Mucosa of gallbladder (tissue), 1 donor: ENCODE data around the gene NHP2. TPM values are rescaled to one million over a fixed set of nuclear protein-coding genes. Genes with fewer than 3 reads are reported as not detected.
"Not testable (repeated sequence)": the region's sequence is repeated elsewhere in the genome, so short reads cannot be mapped to it uniquely, and the experiment has no call there.

ENCODE experiments used
- DNase-seq: peaks from one replicate; pipeline ENCODE4 v3.0.0-alpha.2; 2020; ENCODE audit warnings: low spot score
- total RNA-seq: library from RNA; stranded (reverse); gene quantifications from one replicate; pipeline ENCODE4 v1.2.1, GENCODE V29; 2021
- donor health status: DM: no; HTN: no; CAD: no.

NHP2 gene
- total RNA-seq: 69.4 TPM

DNA sequence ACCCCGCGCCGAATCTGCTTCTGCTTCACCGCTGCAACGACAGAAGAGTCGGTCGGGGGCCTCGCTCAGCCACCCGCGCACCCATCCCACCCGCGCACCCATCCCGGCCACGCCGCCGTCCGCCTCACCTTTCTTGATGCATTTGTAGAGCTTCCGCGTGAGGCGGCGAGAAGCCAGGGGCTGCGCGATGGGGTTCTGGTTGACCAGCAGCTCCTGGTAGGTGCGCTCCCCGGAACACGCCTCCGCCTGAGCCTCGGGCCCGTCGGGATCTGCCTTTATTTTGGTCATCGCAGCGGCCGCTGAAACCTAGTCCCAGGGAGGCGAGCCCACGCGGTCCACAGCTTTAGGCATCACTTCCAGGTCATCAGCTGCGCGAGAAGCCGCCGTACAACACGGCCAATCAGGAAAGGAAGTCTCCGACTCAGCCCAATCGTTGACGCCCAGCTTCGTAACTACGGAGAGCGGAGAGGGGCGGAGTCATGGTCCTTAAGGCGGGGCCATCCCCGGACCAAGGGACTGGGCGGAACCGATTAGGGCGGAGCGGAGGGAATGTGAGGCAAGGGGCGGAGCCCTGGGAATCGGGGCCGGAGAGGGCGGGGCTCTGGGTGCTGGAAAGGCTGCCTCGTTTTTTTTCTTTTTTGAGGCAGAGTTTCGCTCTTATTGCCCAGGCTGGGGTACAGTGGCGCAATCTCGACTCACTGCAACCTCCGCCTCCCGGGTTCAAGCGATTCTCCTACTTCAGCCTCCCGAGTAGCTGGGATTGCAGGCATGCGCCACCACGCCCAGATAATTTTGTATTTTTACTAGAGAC lies at the start of gene NHP2:
Gene NHP2, minus strand, starts transcription at position 356 of the 811 bp plus-strand sequence. Its CDS starts 68 bp downstream, at position 288.
- DNase-seq: peak; percentile 99

DNA sequence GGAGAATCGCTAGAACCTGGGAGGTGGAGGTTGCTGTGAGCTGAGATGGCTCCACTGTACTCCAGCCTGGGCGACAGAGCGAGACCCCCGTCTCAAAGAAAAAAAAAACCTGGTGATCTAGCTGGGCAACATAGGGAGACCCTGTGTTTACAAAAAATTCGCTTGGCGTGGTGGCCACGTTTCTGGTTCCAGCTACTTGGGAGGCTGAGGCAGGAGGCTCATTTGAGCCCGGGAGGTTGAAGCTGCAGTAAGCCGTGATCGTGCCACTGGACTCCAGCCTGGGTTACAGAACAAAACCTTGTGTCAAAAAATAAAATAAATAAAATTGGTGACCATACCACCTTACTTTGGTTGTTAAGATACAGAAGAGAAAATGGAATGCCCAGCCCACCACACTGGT lies 48.9 kb upstream of the NHP2 start:
- no peak for DNase-seq

DNA sequence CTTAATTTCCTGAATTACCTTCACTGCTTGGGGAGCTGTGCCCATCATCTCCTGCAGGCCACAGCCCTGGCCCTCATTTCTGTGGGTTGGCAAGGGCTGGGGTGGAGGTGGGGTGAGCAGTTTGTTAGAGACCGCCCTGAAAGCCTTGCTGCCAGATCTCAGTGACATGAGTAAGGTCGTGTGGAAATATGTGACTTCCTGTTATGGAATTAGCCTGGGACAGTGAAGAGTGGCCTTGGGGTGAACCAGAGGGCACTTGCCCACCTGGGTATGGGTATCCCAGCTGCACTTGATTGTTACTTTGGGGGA lies 48.2 kb upstream of the NHP2 start:
- no peak for DNase-seq

DNA sequence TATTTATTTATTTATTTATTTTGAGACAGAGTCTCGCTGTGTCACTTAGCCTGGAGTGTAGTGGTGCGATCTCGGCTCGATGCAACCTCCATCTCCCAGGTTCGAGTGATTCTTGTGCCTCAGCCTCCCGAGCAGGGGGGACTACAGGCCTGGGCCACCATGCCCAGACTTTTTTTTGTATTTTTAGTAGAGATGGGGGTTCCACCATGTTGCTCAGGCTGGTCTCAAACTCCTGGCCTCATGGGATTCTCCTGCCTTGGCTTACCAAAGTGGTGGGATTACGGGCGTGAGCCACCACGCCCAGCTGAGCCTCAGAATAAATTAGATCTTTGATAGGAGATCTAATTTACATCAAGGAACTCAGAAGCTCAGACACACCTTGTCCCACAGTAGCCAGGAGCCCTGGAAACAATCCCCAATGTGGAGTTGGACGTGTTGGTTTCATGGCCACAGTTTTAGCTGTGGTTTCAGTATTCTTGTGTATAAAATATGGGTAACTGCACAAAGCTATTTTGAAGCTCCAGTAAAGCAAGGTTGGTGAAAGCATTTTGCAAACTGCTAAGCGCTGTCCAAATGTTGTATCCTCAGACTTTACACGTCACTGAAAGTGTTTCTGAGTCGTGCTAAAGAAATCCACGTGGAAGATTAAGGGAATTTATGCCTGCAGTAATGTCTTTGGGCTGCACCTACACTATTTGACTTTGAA lies 47.7 kb upstream of the NHP2 start:
- DNase-seq: no peak

DNA sequence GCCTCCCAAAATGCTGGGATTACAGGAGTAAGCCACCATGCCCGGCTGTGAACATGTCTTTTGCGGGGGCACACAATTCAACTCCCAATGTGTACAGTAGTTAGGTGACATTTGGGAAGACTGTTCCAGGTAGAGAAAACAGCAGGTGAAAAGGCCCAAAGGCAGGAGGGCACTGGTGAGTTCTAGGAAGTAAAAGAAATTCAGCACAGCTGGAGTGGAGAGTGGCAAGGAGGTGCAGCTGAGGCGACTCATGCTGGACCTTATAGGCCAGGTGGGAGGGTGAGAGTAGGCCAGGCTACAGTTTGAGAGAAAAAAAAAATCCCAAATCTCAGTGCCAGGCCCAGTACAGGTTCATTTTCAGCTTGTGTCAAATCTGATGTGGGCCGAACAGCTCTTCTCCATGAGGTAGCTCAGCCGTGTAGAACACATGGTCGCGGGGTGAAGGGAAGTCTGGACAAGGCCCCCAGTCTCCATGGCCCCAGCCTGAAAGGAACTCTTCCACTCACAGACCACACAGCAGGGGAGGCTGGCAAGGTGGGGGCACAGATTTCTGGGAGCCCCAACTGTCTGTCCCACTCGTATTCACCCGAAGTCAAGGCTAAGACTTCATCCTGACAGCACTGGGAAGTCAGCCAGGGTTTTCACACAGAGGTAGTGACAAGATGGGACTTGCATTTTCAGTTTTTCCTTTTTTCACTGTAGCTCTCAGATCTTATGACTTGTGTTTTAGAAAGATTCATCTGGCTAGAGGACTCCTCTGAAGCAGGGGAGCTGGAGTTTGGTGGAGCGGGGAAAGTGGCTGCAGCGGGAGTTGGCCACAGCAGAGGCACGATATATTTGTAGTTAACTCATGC lies 46.1 kb upstream of the NHP2 start:
- DNase-seq: no peak

DNA sequence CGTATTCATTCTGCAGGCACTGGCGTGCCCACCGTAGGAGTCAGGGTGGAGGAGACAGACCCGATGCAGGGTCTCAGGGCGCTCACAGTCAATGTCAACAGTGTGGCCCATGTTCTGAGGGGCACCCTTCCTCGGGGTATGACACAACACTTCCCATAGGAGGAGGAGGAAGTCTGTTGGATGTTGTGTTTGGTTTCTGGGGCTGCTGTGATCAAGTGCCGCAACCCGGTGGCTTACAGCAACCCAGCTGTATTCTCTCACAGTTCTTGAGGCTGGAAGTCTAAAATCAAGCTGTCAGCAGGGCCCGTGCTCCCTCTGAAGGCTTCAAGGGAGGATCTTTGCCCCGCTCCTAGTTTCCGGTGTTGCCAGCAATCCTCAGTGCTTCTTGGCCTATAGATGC lies 45.0 kb upstream of the NHP2 start:
- no peak for DNase-seq

DNA sequence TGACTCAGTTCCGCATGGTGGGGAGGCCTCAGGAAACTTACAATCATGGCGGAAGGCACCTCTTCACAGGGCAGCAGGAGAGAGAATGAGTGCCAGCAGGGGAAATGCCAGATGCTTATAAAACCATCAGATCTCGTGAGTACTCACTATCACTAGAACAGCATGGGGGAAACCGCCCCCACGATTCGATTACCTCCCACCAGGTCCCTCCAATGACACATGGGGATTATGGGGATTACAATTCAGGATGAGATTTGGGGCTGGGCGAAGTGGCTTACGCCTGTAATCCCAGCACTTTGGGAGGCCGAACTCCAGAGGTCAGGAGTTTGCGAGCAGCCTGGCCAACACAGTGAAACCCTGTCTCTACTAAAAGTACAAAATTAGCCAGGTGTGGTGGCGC lies 44.5 kb upstream of the NHP2 start:
- DNase-seq: not testable (repeated sequence)

DNA sequence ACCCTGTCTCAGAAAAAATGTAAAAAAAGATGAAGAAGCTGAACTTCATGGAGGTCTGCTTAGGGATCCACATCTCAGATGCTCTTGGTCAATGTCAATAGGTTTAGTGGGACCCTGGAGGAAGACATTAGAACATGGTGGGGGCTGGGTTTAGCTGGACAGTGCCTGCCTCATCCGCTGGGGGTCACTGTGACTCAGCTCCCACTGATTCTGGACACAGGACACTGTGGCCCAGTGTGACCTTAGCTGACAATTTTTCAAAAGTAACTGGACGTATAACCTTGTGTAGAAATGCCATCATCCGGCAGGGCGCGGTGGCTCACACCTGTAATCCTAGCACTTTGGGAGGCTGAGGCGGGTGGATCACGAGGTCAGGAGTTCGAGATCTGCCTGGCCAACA lies 43.3 kb upstream of the NHP2 start:
- DNase-seq: no peak

DNA sequence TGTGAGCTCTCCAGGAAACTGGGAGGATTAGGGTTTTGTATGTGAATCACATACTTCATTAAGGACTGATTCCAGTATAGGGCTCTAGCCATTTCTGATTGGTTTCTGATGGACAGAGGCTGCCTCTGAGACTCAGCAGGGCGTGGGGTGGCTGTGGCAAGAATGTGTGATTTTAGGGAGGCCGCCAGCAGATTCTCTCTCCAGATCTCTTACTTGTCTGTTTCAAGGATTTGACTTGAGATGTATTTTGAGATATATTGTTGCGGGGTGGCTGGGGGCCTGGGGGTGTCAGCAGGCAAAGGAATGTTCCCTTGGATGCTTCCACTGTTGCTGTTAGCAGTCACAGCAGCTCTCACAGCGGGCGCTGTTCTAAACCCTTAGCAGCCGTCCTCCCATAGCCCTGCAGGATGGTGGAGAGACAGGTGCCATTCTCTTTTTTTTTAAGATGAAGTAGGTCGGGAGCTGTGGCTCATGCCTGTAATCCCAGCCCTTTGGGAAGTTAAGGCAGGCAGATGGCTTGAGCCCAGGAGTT lies 42.7 kb upstream of the NHP2 start:
- no peak for DNase-seq

DNA sequence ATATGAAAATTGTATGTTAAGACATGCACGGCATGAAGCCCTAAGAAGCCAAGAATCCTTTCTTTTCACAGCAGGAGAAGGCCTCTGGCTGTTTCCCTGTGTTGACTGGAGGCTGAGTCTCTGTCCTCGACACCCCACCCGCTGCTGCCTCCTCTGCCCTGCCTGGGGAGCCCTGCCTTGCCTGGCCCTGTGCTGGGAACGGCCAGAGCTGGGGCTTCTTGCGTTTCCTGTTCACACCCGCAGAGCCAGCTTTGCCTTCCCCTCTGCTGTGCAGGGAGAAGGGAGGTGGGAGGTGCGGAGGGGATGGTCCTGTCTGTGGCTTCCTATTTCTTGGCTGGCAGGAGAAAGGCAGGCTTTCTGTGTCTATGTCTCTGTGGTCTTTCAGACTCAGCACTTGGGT lies 40.3 kb upstream of the NHP2 start:
- no peak for DNase-seq

DNA sequence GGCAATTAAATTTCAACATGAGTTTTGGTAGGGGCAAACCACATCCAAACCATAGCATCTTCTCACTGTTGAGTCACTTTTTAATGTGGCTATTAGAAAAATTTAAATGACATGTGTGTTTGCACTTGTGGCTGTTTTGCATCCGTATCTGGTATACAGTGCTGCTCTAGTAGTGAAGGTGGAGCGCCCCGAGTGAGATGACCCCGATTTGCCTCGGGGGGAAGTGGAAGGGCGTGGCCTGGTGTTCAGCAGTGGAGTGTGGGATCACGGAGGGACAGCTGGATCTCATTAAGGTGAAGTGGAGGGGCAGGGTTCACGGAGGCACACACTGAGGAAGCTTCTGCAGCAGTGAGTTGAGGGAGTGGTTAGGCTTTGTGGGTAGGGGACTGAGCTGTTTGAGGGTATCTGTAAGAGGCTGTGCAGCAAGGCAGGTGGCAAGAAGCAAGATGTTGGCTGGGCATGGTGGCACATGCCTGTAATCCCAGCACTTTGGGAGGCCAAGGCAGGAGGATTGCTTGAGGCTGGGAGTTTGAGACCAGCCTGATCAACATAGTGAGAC lies 39.6 kb upstream of the NHP2 start:
- DNase-seq: no peak

DNA sequence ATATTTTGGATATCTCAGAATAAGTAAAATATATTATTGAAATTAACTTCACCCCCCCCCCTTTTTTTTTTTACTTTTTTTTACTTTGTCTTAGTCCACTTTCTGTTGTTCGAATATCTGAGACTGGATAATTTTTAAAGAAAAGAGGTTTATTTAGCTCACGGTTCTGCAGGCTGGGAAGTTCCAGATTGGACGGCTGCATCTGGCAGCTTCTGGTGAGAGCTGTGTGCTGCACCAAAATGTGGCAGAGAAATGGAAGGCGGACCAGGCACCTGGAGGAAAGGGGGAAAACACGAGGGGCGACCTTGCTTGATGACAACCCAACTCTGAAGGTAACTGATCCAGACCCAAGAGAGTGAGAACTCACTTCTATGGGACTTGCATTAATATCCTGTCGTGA lies 39.1 kb upstream of the NHP2 start:
- DNase-seq: no peak

DNA sequence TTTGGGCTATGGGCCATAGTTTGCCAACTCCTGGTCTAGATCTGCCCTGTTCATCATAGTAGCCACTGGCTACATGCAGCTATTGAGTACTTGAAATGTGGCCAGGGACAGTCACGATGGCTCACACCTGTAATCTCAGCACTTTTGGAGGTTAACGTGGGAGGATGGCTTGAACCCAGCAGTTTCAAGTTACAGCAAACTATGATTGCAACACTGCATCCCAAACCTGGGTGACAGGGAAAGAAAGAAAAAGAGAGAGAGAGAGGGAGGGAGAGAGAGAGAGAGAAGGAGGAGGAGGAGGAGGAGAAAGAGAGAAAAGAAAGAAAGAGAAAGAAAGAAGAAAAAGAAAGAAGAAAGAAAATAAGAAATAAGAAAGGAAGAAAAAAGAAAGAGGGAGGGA lies 38.6 kb upstream of the NHP2 start:
- no peak for DNase-seq

DNA sequence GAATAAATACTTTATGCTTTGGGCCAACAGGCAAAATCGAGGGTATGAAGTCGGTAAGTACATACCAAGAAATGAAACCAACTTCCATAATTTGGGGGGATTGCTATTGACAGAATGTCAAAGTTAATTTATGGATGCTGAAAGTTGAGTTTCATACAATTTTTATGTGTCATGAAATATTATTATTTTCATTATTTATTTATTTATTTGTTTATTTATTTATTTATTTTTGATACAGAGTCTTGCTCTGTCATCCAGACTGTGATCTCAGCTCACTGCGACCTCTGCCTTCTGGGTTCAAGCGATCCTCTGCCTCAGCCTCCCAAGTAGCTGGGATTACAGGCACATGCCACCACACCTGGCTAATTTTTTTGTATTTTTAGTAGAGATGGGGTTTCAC lies 38.0 kb upstream of the NHP2 start:
- no peak for DNase-seq

DNA sequence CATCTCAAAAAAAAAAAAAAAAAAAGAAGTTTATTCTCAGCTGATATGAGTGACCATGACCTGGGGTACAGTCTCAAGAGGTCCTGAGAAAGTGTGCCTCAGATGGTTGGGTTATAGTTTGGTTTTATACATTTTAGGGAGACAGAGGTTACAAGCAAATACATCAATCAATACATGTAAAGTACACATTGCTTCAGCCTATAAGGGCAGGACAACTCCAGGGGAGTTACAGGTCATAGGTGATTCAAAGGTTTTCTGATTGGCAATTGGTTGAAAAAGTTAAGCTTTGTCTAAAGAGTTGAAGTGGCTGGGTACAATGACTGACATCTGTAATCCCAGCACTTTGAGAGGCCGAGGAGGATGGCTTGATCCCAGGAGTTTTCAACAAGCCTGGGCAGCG lies 35.7 kb upstream of the NHP2 start:
- DNase-seq: no peak

DNA sequence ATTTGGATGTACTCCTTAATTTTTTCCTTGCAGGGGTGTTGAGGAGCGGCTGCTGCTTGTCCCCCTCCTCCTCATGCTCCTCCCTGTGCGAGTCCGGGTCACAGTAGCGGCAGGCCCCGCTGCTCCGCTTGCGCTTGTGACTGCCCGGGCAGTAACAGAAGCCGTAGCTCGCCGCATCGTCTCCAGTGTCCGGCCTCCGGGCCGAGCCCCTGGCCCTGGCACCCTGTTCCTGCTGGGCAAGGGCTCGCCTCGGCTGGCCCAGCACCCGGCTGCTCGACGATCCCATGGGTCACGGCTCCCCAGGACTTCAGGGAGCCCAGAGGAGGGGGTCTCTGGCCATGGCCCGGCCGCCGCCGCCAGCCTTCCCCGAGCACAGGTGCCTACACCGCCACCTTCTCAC lies 33.3 kb upstream of the NHP2 start, which contains the start of gene GMCL2:
Gene GMCL2, minus strand, starts transcription at position 358 of the 400 bp plus-strand sequence. Its CDS starts 72 bp downstream, at position 286.
- DNase-seq: no peak

DNA sequence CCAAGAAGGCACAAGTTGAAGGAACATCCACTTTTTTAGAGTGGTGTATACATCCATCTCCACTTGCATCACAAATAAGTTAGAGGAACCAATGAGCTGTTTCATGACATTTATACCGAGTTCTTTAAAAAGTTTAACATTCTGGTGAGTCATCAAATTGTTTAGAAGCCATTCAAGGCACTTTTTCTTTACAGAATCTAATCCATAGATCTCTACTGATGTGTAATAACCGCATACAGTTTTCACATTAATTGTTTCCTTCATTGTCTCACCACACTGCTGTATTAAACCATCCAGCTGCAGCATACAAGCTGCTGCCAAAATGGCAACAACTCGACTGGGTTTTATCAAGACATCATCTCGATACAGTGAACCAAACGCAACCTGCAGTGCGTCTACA lies 32.7 kb upstream of the NHP2 start:
- no peak for DNase-seq

DNA sequence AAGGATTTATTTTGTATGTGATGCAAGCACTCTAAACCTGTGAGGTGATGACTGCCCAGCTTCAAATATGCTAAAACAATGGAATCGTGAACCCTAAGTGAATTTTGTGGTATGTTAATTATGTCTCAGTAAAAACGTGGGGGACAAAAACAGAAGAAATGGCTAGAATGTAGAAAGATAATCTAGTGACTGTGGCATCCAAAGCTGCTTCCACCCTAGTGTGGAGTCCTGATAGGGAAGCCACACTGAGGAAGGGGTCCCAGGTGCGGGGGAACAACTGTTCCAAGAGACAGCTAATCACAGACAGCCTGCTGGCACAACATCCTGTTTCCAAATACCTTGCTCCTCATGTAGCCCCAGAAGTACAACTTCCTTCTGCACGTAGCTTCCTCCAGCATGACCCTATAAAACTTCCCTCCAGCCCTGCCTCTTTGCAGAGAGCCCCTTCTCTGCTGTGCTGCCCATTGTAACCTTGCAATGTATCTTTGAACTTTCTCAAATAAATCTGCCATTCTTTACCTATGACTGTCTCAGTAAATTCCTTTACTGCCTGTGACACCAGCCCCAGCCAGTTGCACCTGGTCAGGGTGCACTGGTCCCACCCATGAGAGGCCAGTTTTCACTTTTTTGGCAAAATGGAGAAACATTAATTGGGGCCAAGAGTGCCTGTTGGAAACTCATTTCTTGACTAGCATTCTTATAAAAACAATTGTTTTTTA lies 28.6 kb upstream of the NHP2 start:
- DNase-seq: no peak

DNA sequence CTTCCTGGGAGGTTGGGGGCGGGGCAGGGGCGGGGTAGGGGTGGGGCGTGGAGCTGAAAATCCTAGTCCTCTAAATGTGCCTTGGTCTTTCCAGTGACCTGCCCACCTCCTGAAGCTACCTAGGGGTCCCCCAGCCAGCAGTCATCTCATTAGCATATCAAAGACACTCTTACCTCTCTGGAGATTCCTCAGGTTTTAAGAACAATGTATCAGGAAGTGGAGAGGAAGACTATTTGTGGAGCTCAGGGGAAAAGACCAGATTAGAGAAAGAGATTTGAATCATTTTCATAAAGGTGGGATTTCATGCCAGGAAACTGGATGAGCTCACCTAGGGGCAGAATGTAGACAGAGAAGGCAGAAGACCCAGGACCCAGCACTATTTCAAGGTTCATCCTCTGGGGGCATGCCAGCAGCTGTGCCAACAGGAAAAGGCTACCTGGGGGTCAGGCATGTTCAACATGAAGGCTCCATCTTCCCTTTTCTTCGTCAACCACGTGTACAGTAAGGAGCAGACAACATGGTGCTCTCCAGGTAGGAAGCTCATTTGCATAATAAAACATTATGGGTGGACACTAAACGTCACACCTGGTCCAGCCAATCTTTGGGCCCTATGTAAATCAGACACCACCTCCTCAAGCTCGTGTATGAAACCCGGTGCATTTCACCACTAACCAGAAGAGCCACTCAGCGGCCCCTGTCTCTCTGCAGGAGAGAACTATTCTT lies 26.6 kb upstream of the NHP2 start:
- DNase-seq: no peak

DNA sequence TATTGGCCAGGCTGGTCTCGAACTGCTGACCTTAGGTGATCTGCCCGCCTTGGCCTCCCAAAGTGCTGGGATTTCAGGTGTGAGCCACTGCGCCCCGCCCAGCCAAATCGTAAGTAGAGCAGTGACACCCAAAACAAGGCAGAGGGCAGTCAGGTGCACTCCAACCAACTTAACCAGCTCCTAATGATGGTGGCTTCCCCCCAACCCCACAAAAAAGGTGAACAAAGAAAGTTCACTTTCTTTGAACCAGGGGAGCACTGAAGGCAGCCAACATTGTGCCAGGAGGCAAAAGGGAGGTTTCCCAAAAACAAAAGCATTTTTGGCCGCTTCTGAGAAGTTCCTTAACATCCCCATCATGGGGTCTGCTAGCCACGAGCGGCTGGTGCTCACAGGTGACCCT lies 23.9 kb upstream of the NHP2 start:
- no peak for DNase-seq

DNA sequence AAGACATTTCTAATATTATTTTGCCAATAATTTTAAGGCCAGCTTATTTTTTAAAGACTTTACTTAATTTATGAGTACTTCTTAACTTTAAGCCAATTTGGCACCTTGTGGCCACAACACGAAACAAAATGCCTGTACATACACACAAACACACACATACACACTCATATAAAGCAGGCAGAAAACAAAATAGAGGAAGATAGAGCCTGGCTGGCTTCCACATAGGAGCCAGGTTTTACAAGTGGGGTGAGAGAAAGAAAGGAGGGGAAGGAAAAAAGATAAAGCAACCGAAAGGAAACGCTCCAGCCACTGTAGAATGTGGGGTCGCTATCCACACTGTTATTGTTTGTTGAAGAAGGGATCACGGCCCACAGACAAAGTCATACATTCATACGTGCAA lies 23.1 kb upstream of the NHP2 start:
- no peak for DNase-seq
